GM18517 (cell line): Measurements from ENCODE around the gene GGT6.
"Not testable (repeated sequence)": the region's sequence is repeated elsewhere in the genome, so short reads cannot be mapped to it uniquely, and the experiment has no call there.

ENCODE experiments used
- ATAC-seq: cut with Tn5 transposase; IDR thresholded peaks from one replicate; pipeline ENCODE4 v1.9.1; 2021; ENCODE audit warnings: mild to moderate bottlenecking, moderate library complexity; ENCODE audit not compliant: unreplicated experiment

The GGT6 gene, protein sequence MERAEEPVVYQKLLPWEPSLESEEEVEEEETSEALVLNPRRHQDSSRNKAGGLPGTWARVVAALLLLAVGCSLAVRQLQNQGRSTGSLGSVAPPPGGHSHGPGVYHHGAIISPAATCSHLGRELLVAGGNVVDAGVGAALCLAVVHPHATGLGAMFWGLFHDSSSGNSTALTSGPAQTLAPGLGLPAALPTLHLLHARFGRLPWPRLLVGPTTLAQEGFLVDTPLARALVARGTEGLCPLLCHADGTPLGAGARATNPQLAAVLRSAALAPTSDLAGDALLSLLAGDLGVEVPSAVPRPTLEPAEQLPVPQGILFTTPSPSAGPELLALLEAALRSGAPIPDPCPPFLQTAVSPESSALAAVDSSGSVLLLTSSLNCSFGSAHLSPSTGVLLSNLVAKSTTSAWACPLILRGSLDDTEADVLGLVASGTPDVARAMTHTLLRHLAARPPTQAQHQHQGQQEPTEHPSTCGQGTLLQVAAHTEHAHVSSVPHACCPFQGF

DNA sequence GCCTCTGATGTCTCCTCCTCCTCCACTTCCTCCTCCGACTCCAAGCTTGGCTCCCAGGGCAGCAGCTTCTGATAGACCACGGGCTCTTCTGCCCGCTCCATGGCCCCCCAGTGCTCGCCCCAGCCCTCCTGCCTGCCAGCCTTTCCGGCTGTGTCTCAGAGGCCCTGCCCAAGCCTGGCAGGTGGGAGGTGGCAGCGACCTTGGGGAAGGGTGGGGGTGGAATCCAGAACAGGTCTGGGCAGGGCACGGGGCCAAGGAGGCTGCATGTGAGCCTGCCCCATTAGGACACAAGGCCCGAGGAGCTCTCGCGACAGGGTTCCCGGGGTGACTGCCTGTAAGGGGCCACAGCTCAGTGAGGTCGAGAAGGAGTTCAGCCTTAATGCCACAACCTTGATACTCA, at the start of gene GGT6:
Gene GGT6 (minus strand): TSS at position 157 of the 400 bp plus-strand sequence. CDS start 56 bp downstream, at position 101.
- no peak for ATAC-seq

DNA sequence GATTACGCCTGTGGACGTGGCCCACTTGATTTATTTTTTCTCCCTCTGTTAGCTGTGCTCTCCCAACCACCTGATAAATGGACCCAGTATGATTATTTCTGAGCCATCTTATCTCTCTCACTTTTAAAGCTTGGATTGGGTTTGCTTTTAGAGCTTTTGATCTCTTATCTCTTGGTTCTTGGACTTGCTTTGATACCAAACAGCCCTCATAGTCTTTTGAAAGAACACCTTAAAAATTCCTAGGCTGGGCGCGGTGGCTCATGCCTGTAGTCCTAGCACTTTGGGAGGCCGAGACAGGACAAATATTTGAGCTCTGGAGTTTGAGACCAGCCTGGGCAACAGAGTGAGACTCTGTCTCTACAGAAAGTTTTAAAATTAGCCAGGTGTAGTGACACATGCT, 49.8 kb upstream of the GGT6 start:
- ATAC-seq = no peak

DNA sequence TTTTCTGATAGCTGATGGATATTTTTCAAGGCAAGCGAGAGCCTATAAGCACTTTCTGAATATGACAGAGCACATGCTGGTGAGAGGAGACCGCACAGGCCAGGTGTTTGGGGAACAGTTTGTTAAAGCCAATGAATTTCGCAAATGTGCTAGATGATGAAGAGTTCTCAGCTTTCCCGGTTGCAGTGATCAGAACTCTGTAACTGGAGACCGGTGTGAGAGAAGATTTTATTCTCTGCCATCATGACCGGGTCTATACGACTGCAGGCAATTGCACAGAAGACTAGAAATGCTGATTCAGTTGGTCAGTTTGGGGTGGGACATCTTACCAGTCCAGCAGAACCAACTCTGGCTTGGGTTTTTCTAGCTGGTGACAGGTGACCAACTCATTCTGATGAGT, 49.4 kb upstream of the GGT6 start:
- no peak for ATAC-seq

- no peak for ATAC-seq
Observed at GRCh38 chr17:4607773-4608187, 47.4 kb upstream of the GGT6 start.

DNA sequence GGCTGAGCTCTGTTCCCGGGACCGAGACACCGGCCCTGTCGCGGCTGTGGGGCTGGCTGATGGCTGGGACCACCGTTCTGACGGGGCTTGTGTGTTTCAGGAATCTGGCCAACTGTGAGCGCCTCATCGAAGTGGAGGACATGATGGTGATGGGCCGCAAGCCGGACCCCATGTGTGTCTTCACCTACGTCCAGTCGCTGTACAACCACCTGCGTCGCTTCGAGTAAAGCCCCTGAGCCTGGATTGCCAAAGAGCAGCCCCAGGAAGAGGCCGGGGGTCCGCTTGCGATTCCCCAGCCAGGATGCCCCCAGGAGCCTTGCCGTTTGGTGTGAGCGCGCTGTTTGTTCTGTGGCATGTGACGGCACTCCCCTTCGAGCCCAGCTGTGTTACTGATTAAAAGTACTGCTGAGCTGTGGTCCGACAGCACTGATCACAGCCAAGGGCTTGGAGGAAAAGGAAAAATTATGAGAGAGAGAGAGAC, 46.9 kb upstream of the GGT6 start:
- no peak for ATAC-seq

DNA sequence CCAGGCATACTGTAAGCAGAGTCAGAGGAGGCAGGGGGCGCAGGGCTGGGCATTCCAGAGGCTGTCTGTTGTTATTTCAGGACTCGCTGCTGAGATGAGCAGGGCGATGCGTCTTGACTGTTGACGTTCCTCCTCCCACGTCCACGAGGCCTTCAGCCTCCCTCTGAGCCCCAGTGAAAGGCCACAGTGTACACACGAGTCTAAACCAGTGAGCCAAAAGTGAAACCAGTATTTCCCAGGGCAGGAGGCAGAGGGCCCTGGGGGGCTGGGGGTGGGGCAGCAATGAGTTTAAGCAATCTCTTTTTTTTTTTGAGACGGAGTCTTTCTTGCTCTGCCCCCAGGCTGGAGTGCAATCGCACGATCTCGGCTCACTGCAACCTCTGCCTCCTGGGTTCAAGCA, 45.4 kb upstream of the GGT6 start:
- no peak for ATAC-seq

DNA sequence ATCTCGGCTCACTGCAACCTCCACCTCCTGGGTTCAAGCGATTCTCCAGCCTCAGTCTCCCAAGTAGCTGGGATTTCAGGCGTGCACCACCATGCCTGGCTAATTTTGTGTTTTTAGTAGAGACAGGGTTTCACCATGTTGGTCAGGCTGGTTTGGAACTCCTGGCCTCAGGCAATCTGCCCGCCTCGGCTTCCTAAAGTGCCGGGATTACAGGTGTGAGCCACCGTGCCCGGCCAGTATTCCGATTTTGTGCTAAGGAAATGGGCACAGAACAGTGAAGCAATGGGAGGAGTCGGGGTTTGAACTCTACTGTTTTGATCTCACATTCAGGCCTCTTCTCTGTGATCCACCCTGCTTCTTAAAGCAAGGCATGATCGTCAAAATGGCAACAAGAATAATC, 44.4 kb upstream of the GGT6 start:
- not testable (repeated sequence) for ATAC-seq

DNA sequence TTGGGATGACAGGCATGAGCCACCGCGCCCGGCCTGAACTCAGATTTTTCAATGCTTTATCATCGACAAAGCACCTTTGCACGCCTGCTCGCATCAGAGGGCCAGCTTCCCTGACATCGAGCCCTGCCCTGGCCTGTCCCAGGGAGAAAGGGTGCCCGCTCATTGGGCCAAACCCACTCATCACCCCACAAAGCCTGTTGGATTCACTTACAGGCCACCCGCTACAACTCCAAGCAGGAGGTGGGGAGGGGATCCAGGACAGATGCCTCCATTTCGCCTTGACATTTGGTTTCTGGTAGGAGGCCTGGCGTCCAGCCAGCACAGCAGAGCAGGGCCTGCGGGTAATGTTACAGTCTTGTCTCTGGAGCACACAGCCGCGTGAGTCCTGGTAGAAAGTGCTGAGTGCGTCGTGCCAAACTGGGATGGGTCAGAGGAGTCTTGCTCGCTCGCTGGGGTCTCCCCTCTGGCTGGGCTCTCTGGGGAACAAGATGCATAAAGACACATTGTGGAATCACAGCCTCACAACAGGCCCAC, 43.8 kb upstream of the GGT6 start:
- no peak for ATAC-seq

- ATAC-seq = no peak
Observed at GRCh38 chr17:4602041-4602440, 41.7 kb upstream of the GGT6 start.

GRCh38 chr17:4601326-4601725, 40.9 kb upstream of the GGT6 start:
- ATAC-seq = no peak

DNA sequence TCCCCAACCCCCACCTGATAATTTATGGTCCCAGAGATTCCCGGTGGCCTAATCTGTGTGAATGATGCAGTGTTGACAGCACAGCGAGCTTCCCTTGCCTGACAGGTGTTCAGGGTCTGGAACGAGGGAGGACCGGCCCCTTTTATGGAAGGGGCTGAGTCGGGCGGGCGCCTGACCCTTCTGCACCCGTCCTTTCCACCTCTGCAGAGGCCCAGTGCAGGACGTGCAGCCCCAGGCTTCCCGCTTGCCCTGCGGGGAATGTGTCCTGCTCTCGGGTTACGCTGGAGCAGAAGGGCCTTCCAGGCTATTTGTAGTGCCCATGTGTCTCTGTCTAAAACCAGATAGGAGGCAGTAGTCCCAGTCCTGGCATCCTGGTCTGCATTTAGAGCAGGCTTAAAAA, 40.2 kb upstream of the GGT6 start:
- no peak for ATAC-seq

GRCh38 chr17:4599505-4600281, 39.3 kb upstream of the GGT6 start:
- ATAC-seq = no peak

DNA sequence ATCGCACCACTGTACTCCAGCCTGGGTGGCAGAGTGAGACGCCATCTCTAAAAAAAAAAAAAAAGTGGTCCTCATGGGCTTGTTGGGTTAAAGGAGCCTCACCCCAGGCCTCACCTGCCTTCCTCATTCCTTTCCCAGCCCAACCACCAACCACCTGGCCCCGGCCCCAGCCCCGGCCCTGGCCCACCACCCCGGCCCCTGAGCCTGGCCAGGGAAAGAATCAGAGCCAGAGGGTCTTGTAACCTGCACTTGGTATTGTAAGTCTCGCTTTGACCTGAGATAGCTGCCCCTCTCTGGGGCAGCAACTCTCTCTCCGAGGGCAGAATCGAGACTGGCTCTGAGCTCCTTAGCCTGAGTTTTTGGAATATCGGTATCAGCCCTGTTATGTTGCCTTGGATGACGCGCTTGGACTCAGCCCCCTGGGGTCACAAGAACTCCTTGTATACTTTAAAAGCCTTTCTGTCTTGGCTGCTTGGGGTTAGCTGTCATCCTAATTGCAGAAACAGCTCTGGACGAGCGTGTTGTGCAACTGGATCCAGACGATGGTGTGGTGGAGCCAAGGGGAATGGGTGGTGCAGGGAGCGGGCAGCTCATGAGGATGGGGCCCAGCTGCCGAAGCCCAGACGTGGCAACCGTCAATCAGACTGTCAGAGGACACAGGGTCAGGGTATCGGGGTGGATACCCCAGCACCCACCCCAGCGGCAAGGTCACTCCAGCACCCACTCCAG, 38.6 kb upstream of the GGT6 start:
- no peak for ATAC-seq

DNA sequence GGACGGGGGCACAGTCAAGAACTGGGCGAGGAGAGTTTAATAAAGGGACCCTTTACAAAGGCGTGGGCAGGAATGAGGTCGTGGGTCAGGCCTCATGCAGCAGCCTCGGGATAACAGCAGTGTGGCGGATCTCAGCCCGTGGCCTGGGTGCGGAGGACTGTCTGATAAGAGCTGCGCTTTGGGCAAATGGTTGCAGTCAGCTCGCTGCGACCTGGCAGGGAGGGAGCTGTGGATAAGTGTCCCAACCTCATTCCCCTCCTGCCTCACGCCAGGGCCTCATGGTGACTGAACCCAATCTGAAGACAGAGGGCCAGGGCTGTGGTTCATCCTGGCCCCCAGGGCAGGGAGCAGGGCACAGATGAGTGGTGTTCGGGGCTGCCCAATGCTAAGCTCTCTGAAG, 37.6 kb upstream of the GGT6 start:
- ATAC-seq = no peak

DNA sequence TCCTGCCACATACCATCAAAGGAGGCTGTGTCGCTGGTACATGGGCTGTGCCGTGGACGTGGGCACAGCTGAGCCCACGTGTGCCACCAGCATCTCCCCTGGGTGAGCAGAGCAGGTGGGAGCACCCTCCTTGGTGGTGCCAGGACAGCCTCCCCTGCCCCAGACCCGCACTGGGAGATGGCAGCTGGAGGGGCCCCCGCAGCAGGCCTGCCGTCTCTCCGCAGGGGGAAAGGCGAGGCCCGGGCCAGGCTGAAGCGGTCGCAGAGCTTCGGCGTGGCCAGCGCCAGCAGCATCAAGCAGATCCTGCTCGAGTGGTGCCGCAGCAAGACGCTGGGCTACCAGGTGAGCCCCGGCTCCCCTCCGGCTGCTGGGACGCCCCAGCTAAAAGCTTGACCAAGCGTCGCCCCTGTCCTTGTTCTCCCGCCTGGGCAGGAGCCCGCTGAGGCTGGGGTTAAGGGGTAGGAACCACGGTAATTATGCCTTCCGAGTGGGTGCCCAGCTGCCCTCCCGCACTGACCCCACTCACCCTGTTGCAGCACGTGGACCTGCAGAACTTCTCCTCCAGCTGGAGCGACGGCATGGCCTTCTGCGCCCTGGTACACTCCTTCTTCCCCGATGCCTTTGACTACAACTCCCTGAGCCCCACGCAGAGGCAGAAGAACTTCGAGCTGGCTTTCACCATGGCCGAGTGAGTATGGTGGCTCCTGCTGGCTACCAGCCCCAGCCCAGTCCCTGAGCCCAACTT, 36.4 kb upstream of the GGT6 start:
- no peak for ATAC-seq

DNA sequence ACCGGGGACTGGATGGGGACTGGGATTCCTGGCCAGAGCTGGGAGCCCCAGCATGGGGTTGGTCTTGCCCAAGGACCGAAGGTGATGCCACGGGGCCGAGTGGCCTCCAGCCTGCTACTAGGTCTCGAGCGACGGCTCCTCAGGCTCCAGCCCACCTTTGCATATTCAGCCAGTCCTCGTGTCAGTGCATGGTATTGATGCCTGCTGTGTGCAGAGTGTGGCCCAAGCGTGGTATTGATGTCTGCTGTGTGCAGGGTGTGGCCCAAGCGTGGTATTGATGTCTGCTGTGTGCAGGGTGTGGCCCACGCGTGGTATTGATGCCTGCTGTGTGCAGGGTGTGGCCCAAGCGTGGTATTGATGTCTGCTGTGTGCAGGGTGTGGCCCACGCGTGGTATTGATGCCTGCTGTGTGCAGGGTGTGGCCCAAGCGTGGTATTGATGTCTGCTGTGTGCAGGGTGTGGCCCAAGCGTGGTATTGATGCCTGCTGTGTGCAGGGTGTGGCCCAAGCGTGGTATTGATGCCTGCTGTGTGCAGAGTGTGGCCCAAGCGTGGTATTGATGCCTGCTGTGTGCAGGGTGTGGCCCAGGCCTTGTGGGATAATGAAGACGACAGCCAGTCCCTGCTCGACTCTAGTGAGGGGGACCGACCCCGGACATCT, 35.4 kb upstream of the GGT6 start:
- not testable (repeated sequence) for ATAC-seq

GRCh38 chr17:4594931-4595684, 34.7 kb upstream of the GGT6 start:
- ATAC-seq = no peak

DNA sequence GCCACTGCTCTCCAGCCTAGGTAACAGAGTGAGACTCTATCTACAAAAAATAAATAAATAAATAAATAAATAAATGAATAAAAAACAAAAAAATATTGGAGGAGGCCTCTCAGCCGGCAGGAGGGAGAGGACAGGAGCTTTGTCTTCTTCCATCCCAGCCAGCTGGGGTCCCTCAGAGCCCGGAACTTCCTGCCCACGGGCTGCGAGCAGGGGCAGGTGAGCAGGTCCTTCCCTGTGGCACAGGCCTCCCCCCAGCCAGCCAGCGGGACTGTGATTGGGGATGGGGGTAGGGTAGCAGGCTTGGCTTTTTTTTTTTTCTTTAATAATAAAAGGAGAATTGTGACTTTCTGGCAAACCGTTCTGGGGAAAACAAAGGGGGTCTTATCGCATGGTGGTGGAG, 34.0 kb upstream of the GGT6 start:
- no peak for ATAC-seq

GRCh38 chr17:4593021-4593421, 32.6 kb upstream of the GGT6 start:
- ATAC-seq = no peak
